GM21825 (cell line): Measurements from ENCODE around the gene DHRS9.
A peak's percentile ranks its signal among the peaks of the same experiment; 100 is the strongest.

Source experiments
- ATAC-seq: cut with Tn5 transposase; IDR thresholded peaks from one replicate; pipeline ENCODE4 v1.9.1; 2021; ENCODE audit warnings: mild to moderate bottlenecking, moderate library complexity; ENCODE audit not compliant: unreplicated experiment

Gene DHRS9

GRCh38 chr2:169093535-169093934 lies 24.2 kb downstream of the DHRS9 start:
- ATAC-seq = no peak

- ATAC-seq = no peak
These were observed 25.3 kb downstream of the DHRS9 start for GRCh38 chr2:169094676-169095075.

GRCh38 chr2:169095621-169096105 lies 26.3 kb downstream of the DHRS9 start:
- ATAC-seq = no peak

- no peak for ATAC-seq
These were observed 35.5 kb downstream of the DHRS9 start for GRCh38 chr2:169104848-169105247.

- no peak for ATAC-seq
These were observed 36.1 kb downstream of the DHRS9 start for GRCh38 chr2:169105476-169105875.

GRCh38 chr2:169106134-169106533 lies 36.8 kb downstream of the DHRS9 start:
- ATAC-seq = no peak

- ATAC-seq = no peak
These were observed 37.5 kb downstream of the DHRS9 start for GRCh38 chr2:169106563-169107545.

- ATAC-seq = no peak
These were observed 38.3 kb downstream of the DHRS9 start for GRCh38 chr2:169107645-169108044.

GRCh38 chr2:169108099-169108884 lies 38.9 kb downstream of the DHRS9 start:
- no peak for ATAC-seq

- ATAC-seq = peak; percentile 65
These were observed 40.4 kb downstream of the DHRS9 start for GRCh38 chr2:169109502-169110409.

- no peak for ATAC-seq
These were observed 41.1 kb downstream of the DHRS9 start for GRCh38 chr2:169110419-169110818.

GRCh38 chr2:169110916-169111315 lies 41.6 kb downstream of the DHRS9 start:
- ATAC-seq = no peak

- ATAC-seq = no peak
These were observed 43.5 kb downstream of the DHRS9 start for GRCh38 chr2:169112841-169113240.

GRCh38 chr2:169114056-169114455 lies 44.7 kb downstream of the DHRS9 start:
- no peak for ATAC-seq

GRCh38 chr2:169116327-169116726 lies 47.0 kb downstream of the DHRS9 start:
- ATAC-seq = no peak

GRCh38 chr2:169116993-169117392 lies 47.6 kb downstream of the DHRS9 start:
- ATAC-seq = no peak

- ATAC-seq = no peak
These were observed 48.7 kb downstream of the DHRS9 start for GRCh38 chr2:169118060-169118459.

- ATAC-seq = no peak
These were observed 49.9 kb downstream of the DHRS9 start for GRCh38 chr2:169119123-169119760.

- no peak for ATAC-seq
These were observed 50.5 kb downstream of the DHRS9 start for GRCh38 chr2:169119851-169120250.

GRCh38 chr2:169129703-169130243 lies 60.4 kb downstream of the DHRS9 start:
- ATAC-seq = no peak
